Astrocyte (in vitro differentiated cells and primary cell): Measurements from ENCODE around the gene EPAS1. TPM values are rescaled to one million over a fixed set of nuclear protein-coding genes. Genes with fewer than 3 reads are reported as not detected.

Source experiments
- DNase-seq: peaks from one replicate; pipeline ENCODE4 v3.0.0-alpha.2; 2010; ENCODE audit warnings: low read depth
- FAIRE-seq: peaks from 2 replicates; lab custom pipeline; 2011; peaks lifted over from hg19 to GRCh38; lab: Jason Lieb, UNC
- H2AFZ ChIP-seq: 2 replicates; pipeline ENCODE4 v1.6.0; 2012; ENCODE audit warnings: low read depth, low read length, inconsistent platforms
- H3K27ac ChIP-seq: 2 replicates; pipeline ENCODE4 v1.5.1; 2011; ENCODE audit warnings: low read depth, low read length, inconsistent platforms
- H3K27me3 ChIP-seq: 2 replicates; pipeline ENCODE4 v1.6.0; 2011; ENCODE audit warnings: low read length, inconsistent platforms; ENCODE audit not compliant: insufficient read depth
- H3K36me3 ChIP-seq: 2 replicates; pipeline ENCODE4 v1.5.1; 2011; ENCODE audit warnings: low read length, inconsistent platforms; ENCODE audit not compliant: insufficient read depth
- H3K4me1 ChIP-seq: 2 replicates; pipeline ENCODE4 v1.5.1; 2011; ENCODE audit warnings: low read length, inconsistent platforms; ENCODE audit not compliant: insufficient read depth
- H3K4me2 ChIP-seq: 2 replicates; pipeline ENCODE4 v1.6.0; 2012; ENCODE audit warnings: low read length, inconsistent platforms
- H3K4me3 ChIP-seq: 2 replicates; pipeline ENCODE4 v1.5.1; 2011; ENCODE audit warnings: low read depth, mild to moderate bottlenecking, low read length, inconsistent platforms; ENCODE audit not compliant: insufficient read depth
- H3K79me2 ChIP-seq: 2 replicates; pipeline ENCODE4 v1.6.0; 2012; ENCODE audit warnings: mild to moderate bottlenecking, low read length, inconsistent platforms; ENCODE audit not compliant: insufficient read depth
- H3K9ac ChIP-seq: 2 replicates; pipeline ENCODE4 v1.6.0; 2012; ENCODE audit warnings: mild to moderate bottlenecking, low read length, inconsistent platforms
- H3K9me3 ChIP-seq: 2 replicates; pipeline ENCODE4 v1.5.1; 2012; ENCODE audit warnings: low read depth, mild to moderate bottlenecking, low read length, inconsistent platforms; ENCODE audit not compliant: insufficient read depth
- H4K20me1 ChIP-seq: 2 replicates; pipeline ENCODE4 v1.6.0; 2012; ENCODE audit warnings: low read length, inconsistent platforms; ENCODE audit not compliant: insufficient read depth
- H3K27ac Mint-ChIP-seq: one replicate; pipeline ENCODE4 v1.8.0; 2021; ENCODE audit warnings: mild to moderate bottlenecking, mixed read lengths; ENCODE audit not compliant: unreplicated experiment
- H3K27me3 Mint-ChIP-seq: one replicate; pipeline ENCODE4 v1.8.0; 2021; ENCODE audit warnings: low read depth, mixed read lengths; ENCODE audit not compliant: unreplicated experiment
- H3K36me3 Mint-ChIP-seq: one replicate; pipeline ENCODE4 v1.8.0; 2021; ENCODE audit warnings: low read depth, mixed read lengths; ENCODE audit not compliant: unreplicated experiment
- H3K4me1 Mint-ChIP-seq: one replicate; pipeline ENCODE4 v1.8.0; 2021; ENCODE audit warnings: low read depth, mixed read lengths; ENCODE audit not compliant: unreplicated experiment
- H3K4me3 Mint-ChIP-seq: one replicate; pipeline ENCODE4 v1.8.0; 2021; ENCODE audit warnings: mild to moderate bottlenecking, moderate library complexity, mixed read lengths; ENCODE audit not compliant: unreplicated experiment
- H3K9me3 Mint-ChIP-seq: one replicate; pipeline ENCODE4 v1.8.0; 2021; ENCODE audit warnings: mild to moderate bottlenecking, mixed read lengths; ENCODE audit not compliant: unreplicated experiment
- CTCF ChIP-seq: IDR thresholded peaks from 2 replicates; pipeline ENCODE4 v1.5.1; 2011; ENCODE audit warnings: low read depth, mild to moderate bottlenecking, inconsistent platforms, low read length, moderate library complexity; ENCODE audit not compliant: insufficient read depth
- EZH2 ChIP-seq: IDR thresholded peaks from 2 replicates; pipeline ENCODE4 v1.6.1; 2012; ENCODE audit warnings: mild to moderate bottlenecking, low read length, inconsistent platforms; ENCODE audit not compliant: insufficient read depth
- total RNA-seq: library from RNA; stranded (reverse); gene quantifications from 2 replicates; pipeline ENCODE4 v1.2.1, GENCODE V29; 2021

Gene EPAS1
- total RNA-seq, 1 donor from 2014 or later: 42.8 TPM

- Mint-ChIP-seq H3K36me3 (peaks cover 17% of the 10 kb centered on the region), H3K9me3 (peaks cover 6% of the 10 kb centered on the region), H3K4me1 (no peaks in the 10 kb centered on the region), H3K27me3 (peaks cover 27% of the 10 kb centered on the region), H3K4me3 (no peak overlapping the region), H3K27ac (no peak overlapping the region)
- no peak overlapping the region for H3K27ac ChIP-seq
- no peaks in the 10 kb centered on the region for H3K4me1 ChIP-seq
- H3K4me2 ChIP-seq: no peak overlapping the region
- H4K20me1 ChIP-seq: no peaks in the 10 kb centered on the region
- H2AFZ ChIP-seq: no peak overlapping the region
- H3K9me3 ChIP-seq: no peaks in the 10 kb centered on the region
- H3K36me3 ChIP-seq: no peaks in the 10 kb centered on the region
- no peaks in the 10 kb centered on the region for H3K27me3 ChIP-seq
- TF ChIP-seq CTCF: no peak
- TF ChIP-seq EZH2: no peak
- H3K79me2 ChIP-seq: no peaks in the 10 kb centered on the region
- no peak for DNase-seq
- no peak for FAIRE-seq
- no peak overlapping the region for H3K4me3 ChIP-seq
- H3K9ac ChIP-seq: no peak overlapping the region
These were observed 92.8 kb downstream of the EPAS1 start for GRCh38 chr2:46390036-46390435.

GRCh38 chr2:46390901-46391395 lies 93.7 kb downstream of the EPAS1 start:
- no peak overlapping the region for H3K4me3 ChIP-seq
- no peaks in the 10 kb centered on the region for H3K79me2 ChIP-seq
- H4K20me1 ChIP-seq: no peaks in the 10 kb centered on the region
- Mint-ChIP-seq H3K27me3 (peaks cover 27% of the 10 kb centered on the region), H3K4me1 (no peaks in the 10 kb centered on the region), H3K27ac (no peak overlapping the region), H3K9me3 (peaks cover 6% of the 10 kb centered on the region), H3K4me3 (no peak overlapping the region), H3K36me3 (peaks cover 15% of the 10 kb centered on the region)
- H3K9me3 ChIP-seq: no peaks in the 10 kb centered on the region
- TF ChIP-seq CTCF (no peak), EZH2 (no peak)
- no peak overlapping the region for H3K9ac ChIP-seq
- no peaks in the 10 kb centered on the region for H3K36me3 ChIP-seq
- no peak for DNase-seq
- no peaks in the 10 kb centered on the region for H3K4me1 ChIP-seq
- no peak overlapping the region for H2AFZ ChIP-seq
- FAIRE-seq: no peak
- no peak overlapping the region for H3K27ac ChIP-seq
- no peak overlapping the region for H3K4me2 ChIP-seq
- H3K27me3 ChIP-seq: no peaks in the 10 kb centered on the region

GRCh38 chr2:46392561-46393346 lies 95.5 kb downstream of the EPAS1 start:
- Histone ChIP-seq H4K20me1 (no peaks in the 10 kb centered on the region), H3K27me3 (no peaks in the 10 kb centered on the region), H3K9me3 (no peaks in the 10 kb centered on the region), H3K27ac (no peak overlapping the region), H3K9ac (no peak overlapping the region), H3K4me2 (no peak overlapping the region), H3K79me2 (no peaks in the 10 kb centered on the region), H3K4me1 (no peaks in the 10 kb centered on the region), H3K36me3 (no peaks in the 10 kb centered on the region), H2AFZ (no peak overlapping the region), H3K4me3 (no peak overlapping the region)
- Mint-ChIP-seq H3K27ac (no peak overlapping the region), H3K4me1 (no peaks in the 10 kb centered on the region), H3K36me3 (peaks cover 11% of the 10 kb centered on the region), H3K27me3 (peaks cover 25% of the 10 kb centered on the region), H3K4me3 (no peak overlapping the region), H3K9me3 (peaks cover 6% of the 10 kb centered on the region)
- FAIRE-seq: no peak
- TF ChIP-seq EZH2: no peak
- TF ChIP-seq CTCF: no peak
- no peak for DNase-seq
